Subcutaneous adipose tissue (tissue), 4 donors: ENCODE data around the gene CCSER1. TPM values are rescaled to one million over a fixed set of nuclear protein-coding genes. Genes with fewer than 3 reads are reported as not detected.

Experiments used
- CTCF ChIP-seq: fragments of 450-650 bp; IDR thresholded peaks from one replicate; pipeline ENCODE4 v1.5.1; 2016; ENCODE audit warnings: low read depth, mild to moderate bottlenecking, control low read depth, antibody characterized with exemption, moderate library complexity
- total RNA-seq, 4 donors: library from RNA; depleted of rRNA; stranded (reverse); fragments of >200 nt; gene quantifications; one replicate each; pipeline ENCODE4 v1.1.0, GENCODE V29; 2016

The CCSER1 gene
- total RNA-seq, 4 donors from 2014 or later, result 8.0 to 18.1 (median 16.0) TPM

- no peak for TF ChIP-seq CTCF
Observed at GRCh38 chr4:91256751-91257150, 1129.6 kb downstream of the CCSER1 start.

GRCh38 chr4:91257721-91258120 is 1130.5 kb downstream of the CCSER1 start:
- no peak for TF ChIP-seq CTCF

GRCh38 chr4:91258326-91258725 is 1131.1 kb downstream of the CCSER1 start:
- no peak for TF ChIP-seq CTCF

GRCh38 chr4:91267543-91267942 is 1140.3 kb downstream of the CCSER1 start:
- TF ChIP-seq CTCF, result no peak

- TF ChIP-seq CTCF, result no peak
Observed at GRCh38 chr4:91268913-91269312, 1141.7 kb downstream of the CCSER1 start.

GRCh38 chr4:91279899-91280298 is 1152.7 kb downstream of the CCSER1 start:
- TF ChIP-seq CTCF, result no peak

GRCh38 chr4:91280551-91281290 is 1153.5 kb downstream of the CCSER1 start:
- no peak for TF ChIP-seq CTCF
